ENCODE data around the gene TIAM1.

DNA sequence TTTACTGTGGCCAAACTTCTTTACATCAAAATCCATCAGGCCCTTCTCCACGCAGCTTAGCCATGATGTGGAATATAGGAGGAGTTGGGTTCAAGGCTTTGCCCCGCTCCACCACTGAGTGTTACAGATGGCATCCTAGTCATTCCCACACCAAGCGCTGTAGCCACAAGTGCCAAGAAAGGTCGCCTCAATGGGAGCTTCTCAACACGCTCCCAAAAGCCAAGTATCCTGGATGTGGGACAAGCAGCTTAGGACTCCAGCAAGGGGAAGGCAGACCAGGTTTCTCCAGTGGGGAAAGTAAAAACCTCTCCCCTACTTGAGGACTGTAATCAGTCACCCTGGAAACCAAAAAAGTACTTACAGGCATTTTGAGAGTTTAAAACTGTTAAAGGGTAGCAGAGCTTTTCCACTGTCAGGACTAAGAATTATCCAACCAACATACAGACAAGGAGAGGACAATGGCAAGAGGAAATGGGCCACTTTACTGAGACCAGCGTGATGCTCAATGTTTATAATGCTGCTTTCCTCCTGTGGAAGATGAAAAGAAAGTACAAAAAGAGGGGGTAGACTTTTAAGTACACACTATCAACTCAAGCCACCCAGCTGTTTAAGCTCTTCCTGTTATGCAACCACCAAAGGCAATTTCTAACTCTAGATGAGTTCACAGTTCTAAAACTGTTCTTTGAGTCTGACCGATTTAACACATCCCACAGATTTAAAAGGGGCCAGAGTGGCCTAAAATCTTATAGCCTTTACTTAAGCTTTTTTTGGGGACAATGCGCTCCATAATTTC lies 185.1 kb downstream of the TIAM1 start:
- TF ChIP-seq CTCF (IDR thresholded peaks at IDR 0.05; ENCODE audit: insufficient read depth, low read depth, low read length) (no peak), EZH2 (IDR thresholded peaks at IDR 0.05; ENCODE audit: insufficient read depth, low read length) (no peak)
